ENCODE results near the gene LMNTD1.
"Not testable (repeated sequence)": the region's sequence is repeated elsewhere in the genome, so short reads cannot be mapped to it uniquely, and the experiment has no call there.

Gene LMNTD1

GRCh38 chr12:25491396-25492325 lies 61.4 kb downstream of the LMNTD1 start:
- DNase-seq (ENCODE audit: low read depth in 2 of 2) = no peak

GRCh38 chr12:25488956-25489870 lies 63.9 kb downstream of the LMNTD1 start:
- DNase-seq (ENCODE audit: low read depth in 2 of 2) = not testable (repeated sequence)

- DNase-seq (ENCODE audit: low read depth in 2 of 2) = no peak
Measured at GRCh38 chr12:25482625-25483024, 70.5 kb downstream of the LMNTD1 start.

GRCh38 chr12:25480145-25480544 lies 72.9 kb downstream of the LMNTD1 start:
- no peak for DNase-seq (ENCODE audit: low read depth in 2 of 2)

GRCh38 chr12:25477217-25477616 lies 75.9 kb downstream of the LMNTD1 start:
- DNase-seq (ENCODE audit: low read depth in 2 of 2) = no peak

- no peak for DNase-seq (ENCODE audit: low read depth in 2 of 2)
Measured at GRCh38 chr12:25472453-25472852, 80.6 kb downstream of the LMNTD1 start.

GRCh38 chr12:25469861-25470260 lies 83.2 kb downstream of the LMNTD1 start:
- no peak for DNase-seq (ENCODE audit: low read depth in 2 of 2)

- DNase-seq (ENCODE audit: low read depth in 2 of 2) = no peak
Measured at GRCh38 chr12:25469368-25469767, 83.7 kb downstream of the LMNTD1 start.

GRCh38 chr12:25463521-25463920 lies 89.6 kb downstream of the LMNTD1 start:
- no peak for DNase-seq (ENCODE audit: low read depth in 2 of 2)

- no peak for DNase-seq (ENCODE audit: low read depth in 2 of 2)
Measured at GRCh38 chr12:25463005-25463404, 90.1 kb downstream of the LMNTD1 start.

- no peak for DNase-seq (ENCODE audit: low read depth in 2 of 2)
Measured at GRCh38 chr12:25459541-25459951, 93.5 kb downstream of the LMNTD1 start.

GRCh38 chr12:25458047-25458552 lies 95.0 kb downstream of the LMNTD1 start:
- no peak for DNase-seq (ENCODE audit: low read depth in 2 of 2)

GRCh38 chr12:25456474-25456873 lies 96.6 kb downstream of the LMNTD1 start:
- no peak for DNase-seq (ENCODE audit: low read depth in 2 of 2)

GRCh38 chr12:25455696-25456095 lies 97.4 kb downstream of the LMNTD1 start:
- DNase-seq (ENCODE audit: low read depth in 2 of 2) = no peak

GRCh38 chr12:25449007-25449406 lies 104.1 kb downstream of the LMNTD1 start:
- DNase-seq (ENCODE audit: low read depth in 2 of 2) = no peak

GRCh38 chr12:25447046-25447445 lies 106.0 kb downstream of the LMNTD1 start:
- DNase-seq (ENCODE audit: low read depth in 2 of 2) = no peak

GRCh38 chr12:25438638-25439037 lies 114.4 kb downstream of the LMNTD1 start:
- DNase-seq (ENCODE audit: low read depth in 2 of 2) = no peak

GRCh38 chr12:25436206-25437030 lies 116.7 kb downstream of the LMNTD1 start:
- peak in 1 of 2 experiments; percentile 3 for DNase-seq (ENCODE audit: low read depth in 2 of 2)

GRCh38 chr12:25435431-25435830 lies 117.7 kb downstream of the LMNTD1 start:
- no peak for DNase-seq (ENCODE audit: low read depth in 2 of 2)

- DNase-seq (ENCODE audit: low read depth in 2 of 2) = no peak
Measured at GRCh38 chr12:25434515-25434914, 118.6 kb downstream of the LMNTD1 start.

GRCh38 chr12:25433581-25434325 lies 119.3 kb downstream of the LMNTD1 start:
- no peak for DNase-seq (ENCODE audit: low read depth in 2 of 2)

All from stimulated activated CD4-positive, alpha-beta T cell treated with anti-CD3 and anti-CD28 coated beads, Interleukin-12 subunit alpha, Interleukin-12 subunit beta, amount 100 ng/mL, for 24 hours (primary cell).